Ovary (tissue), 3 donors: ENCODE measurements around the gene CD109.

Source experiments
- POLR2A ChIP-seq: fragments of 450-650 bp; IDR thresholded peaks from one replicate; pipeline ENCODE4 v1.6.1; 2017; ENCODE audit warnings: antibody characterized with exemption, mild to moderate bottlenecking, moderate library complexity
- TF ChIP-seq, protein P1 (sequence below), 3 donors: fragments of 450-650 bp in 2 of 3; fragments of 200-600 bp in 1 of 3; IDR thresholded peaks; one replicate each; pipeline versions ENCODE4 v1.5.1 to v1.8.0; 2016 to 2022; ENCODE audit warnings: antibody characterized with exemption in 3 of 3, mild to moderate bottlenecking in 1 of 3
- donor health status: DM: no; HTN: no; CAD: no.

DNA sequence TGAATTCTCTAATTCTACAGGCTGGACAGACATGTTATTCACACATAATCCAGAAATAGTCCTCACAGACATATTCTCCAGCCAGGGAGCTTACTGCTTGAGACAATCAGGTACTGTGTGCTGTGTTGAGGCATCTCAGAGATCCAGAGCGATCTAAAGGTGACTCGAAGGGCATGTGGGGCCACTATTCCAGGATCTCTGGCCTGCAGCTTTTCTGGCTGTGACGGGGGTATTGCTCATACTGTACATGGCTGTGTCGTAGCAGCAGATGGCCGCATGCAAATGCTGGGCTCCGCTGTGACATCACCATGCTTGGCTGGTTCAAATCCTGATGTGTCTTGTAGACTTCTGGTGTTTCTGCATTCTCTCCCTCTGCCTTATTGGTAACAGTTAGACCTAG, 37.8 kb downstream of the CD109 start:
- TF ChIP-seq, protein P1, sequence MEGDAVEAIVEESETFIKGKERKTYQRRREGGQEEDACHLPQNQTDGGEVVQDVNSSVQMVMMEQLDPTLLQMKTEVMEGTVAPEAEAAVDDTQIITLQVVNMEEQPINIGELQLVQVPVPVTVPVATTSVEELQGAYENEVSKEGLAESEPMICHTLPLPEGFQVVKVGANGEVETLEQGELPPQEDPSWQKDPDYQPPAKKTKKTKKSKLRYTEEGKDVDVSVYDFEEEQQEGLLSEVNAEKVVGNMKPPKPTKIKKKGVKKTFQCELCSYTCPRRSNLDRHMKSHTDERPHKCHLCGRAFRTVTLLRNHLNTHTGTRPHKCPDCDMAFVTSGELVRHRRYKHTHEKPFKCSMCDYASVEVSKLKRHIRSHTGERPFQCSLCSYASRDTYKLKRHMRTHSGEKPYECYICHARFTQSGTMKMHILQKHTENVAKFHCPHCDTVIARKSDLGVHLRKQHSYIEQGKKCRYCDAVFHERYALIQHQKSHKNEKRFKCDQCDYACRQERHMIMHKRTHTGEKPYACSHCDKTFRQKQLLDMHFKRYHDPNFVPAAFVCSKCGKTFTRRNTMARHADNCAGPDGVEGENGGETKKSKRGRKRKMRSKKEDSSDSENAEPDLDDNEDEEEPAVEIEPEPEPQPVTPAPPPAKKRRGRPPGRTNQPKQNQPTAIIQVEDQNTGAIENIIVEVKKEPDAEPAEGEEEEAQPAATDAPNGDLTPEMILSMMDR (IDR thresholded peaks at IDR 0.05), result no peak
- TF ChIP-seq POLR2A, result no peak
